Measurements from ENCODE around the gene COQ5.
A peak's percentile ranks its signal among the peaks of the same experiment; 100 is the strongest.

Gene COQ5

DNA sequence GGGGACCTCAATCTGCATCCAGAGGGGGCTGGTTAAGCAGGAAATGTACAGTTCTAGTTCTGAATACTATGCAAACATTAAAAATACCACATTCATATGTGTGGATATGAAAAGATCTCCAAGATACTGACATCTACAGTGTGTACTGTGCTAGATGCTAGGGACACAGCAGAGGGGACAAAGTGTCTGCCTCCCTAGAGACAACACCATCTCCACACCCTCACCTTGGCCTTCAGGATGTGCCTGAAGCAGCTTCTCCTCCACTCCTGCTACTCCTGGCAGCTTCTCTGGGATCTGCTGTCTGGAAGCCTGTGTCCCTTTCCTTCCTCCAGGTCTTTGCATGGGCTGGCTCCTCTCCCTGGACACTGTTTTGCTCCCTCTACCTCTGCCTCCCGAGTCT lies 48.7 kb downstream of the COQ5 start:
- DNase-seq = no peak

DNA sequence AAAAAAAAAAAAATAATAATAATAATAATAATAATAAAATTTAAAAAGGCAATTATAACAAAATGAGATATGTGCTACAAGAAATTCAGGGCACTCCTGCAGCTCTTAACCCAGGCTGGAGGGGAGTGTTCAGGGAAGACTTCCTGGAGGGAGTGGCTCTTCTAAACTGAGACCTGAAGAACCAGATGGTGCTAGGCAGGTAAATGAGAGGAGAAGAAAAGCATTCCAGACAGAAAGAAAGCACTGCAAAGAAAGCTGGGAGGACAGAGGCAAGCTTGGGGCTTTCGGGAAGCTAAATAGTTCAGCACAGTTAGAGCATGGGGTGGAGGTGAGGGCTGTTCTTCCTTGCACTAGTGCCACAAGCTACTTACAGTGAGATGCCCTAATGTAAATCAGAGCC lies 49.5 kb downstream of the COQ5 start:
- DNase-seq = no peak

DNA sequence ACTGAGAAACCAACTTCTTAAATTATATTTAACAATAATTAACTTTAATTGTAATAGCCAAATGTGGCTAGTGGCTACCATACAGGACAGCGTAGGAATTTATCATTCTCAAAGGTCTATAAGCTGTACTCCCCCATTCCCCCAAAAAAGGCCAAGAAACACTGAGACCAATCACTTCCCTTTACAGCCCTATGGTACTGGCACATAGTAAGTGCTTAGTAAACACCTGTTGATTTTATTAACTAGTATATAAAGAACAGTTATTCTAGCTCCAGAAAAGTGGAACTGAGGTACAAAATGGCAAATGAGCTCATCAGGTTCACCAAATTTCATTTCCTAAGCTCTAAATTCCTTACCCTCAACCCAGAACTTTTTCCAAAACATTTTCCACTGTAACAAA lies 53.3 kb downstream of the COQ5 start:
- DNase-seq = no peak

DNA sequence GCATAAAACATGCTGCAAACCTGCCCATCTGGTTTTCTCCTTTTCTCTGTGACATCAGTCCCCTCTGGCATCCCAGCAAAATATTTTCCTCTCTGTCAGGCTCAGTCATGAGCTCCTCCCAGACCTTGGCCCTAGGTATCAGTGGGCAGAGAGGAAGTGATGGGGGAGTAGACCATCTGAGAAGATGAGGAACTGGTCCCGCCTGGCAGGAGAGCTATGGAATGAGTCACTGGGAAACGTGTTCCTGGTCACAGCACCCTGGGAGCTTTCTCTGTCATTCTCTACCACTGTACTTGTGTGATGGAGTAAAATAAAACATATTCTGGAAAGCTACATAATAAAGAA lies 54.4 kb downstream of the COQ5 start:
- DNase-seq = no peak

DNA sequence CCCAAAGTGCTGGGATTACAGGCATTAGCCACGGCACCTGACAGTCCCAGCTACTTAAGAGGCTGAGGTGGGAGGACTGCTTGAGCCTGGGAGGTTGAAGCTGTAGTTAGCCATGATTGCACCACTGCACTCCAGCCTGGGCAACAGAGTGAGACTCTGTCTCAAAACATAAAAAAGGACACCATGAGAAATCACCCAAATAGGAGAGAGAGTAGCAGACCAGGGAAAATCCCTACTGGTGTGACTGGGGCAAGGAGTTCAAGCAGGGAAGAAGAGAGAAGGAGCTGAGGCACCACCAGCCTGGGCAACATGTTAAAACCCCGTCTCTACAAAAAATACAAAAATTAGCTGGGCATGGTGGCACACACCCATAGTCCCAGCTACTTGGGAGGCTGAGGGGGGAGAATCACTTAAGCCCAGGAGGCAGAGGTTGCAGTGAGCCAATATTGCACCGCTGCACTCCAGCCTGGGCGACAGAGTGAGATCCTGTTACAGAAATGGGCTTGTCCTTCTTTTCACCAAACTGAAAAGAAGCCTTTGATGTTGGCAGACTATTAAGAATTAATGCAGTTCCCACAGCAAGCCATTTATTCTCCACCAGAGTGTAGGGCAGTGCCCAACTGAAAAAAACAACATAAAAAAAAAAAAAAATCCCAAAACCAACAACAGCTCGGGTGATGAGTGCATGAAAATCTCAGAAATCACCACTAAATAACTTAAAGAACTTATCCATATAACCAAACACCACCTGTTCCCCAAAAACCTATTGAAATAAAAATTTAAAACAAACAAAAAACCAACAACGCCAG lies 54.9 kb downstream of the COQ5 start:
- no peak for DNase-seq

DNA sequence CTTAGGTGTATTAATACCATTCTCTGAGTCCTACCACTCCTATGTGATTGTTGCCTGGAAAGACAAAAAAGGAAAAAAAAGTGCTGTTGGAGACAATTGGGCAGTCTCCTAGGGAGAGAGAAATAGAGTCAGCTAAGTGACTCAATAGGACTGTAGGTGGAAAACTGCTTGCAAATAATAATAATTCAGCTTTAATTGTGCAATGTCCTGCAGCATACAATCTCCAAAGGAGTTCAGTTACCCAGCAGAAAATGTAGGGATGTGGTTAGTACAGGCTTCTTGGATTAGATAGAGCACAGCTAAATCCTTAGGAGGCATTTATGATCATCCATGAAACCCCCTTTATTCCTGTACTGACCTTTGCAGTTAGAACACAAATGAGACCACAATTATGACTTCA lies 56.4 kb downstream of the COQ5 start:
- DNase-seq = no peak

DNA sequence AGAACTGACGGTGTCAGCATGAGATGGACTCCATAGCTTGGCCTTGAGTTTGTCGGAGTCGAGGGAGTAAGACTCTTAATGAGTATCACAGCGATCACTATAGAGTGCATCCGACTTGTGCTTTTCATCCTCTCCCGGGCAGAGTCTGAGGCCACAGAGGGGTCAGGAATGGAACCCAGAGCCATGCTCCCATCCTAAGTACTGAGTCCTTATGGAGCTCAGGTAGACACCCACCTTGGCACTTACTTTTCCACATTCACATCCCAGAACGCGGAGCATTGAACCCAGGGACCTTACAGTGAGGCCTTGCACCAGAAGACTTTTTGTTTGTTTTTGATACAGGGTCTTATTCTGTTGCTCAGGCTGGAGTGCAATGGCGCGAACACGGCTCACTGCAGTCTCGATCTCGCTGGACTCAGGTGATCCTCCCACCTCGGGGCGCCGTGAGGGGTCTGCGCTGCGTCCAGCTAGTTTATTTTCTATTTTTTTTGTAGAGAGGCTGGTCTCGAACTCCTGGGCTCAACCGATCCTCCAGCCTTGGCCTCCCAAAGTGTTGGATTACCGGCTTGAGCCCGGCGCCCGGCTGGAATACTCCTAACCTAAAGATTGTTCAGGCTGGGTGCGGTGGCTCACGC lies 58.7 kb downstream of the COQ5 start:
- peak; percentile 29 for DNase-seq

DNA sequence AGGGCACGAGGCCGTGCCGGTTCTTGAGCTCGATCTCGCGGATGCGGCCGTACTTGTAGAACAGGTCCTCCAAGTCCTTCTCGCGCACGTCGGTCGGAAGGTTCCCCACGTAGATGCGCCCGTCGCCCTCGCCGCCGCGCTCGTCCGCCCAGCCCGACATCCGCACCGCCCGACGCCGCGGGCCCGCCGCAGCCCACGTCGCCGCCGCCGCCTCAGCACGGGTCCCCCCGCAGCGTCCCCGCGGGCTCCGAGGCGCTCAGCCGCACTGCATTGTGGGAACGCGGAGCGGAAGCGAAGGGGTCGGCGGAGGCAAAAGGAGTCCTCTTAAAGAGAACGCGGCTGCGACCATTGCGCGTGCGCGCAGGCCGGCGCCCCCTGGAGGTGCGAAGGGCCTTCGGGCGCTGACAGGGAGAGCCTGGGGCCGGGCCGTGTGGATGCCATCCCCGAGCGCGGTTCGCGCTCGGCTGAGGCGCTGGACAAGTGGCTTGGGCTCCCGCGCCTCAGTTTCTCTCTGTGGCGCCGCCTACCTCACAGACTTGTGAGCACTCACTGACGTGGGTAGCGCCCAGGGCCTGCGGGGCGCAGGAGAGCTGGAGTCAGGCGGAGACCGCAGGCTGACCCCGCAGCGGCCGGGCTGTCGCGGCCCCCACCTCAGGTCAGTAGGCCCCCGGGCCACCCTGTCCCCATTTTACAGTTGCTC lies 59.4 kb downstream of the COQ5 start, which contains the start of gene SRSF9:
TSS of gene SRSF9 (minus strand) at position 299 of the 700 bp plus-strand sequence. CDS start at position 160, 139 bp downstream.
- DNase-seq = peak; percentile 97

DNA sequence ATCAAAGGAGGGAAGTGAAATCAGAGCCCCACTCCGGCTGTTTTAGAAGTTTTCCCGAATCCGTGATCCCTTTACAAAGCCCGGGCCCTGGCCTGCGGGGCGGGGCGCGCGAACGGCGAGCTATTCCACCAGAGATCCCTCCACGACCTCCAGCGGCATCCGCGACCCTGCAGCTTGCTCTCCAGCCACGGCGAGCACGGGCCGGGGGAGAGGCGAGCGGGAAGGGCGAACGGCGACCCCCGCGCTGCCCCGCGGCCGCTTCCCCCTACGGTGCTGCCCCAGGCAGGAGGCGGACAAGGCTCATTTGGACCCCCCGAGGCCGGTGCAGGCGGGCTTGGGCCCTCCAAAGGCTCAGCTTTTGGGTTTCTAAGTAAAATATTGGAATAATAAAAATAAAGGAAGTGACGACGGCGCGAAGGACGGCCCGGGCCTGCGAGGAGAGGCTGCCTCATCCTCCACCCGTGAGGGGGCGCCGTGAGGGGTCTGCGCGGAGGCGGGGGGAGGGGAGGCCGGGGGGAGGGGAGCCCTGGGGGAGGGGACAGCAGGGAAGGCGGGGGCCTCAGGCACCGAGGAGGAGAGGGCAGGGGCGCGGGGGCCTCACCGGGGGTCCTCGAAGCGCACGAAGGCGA lies 60.0 kb downstream of the COQ5 start:
- DNase-seq = peak; percentile 60

DNA sequence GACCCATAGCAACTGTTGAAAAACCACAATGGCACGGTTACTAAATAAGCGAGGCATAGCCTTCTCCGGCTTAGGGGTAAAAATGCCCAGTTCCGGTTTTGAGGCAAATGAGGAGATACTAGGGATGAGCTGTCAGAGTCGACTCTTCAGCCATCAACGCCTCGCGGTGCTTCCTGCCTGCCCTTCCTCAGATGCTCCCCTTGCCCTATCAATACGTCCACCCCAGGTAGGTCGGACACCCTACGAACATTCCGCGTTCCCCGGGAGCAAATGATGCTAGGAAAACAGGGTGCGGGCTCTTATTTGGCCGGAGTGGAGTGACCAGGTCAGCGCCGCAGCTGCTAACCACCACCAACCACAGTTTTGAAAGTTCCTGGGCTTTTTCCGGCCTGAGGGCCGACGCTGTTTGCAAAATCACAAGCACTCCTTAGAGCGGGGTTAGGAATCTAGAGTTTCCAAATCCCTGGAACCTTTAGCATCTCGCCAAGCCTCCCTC lies 60.6 kb downstream of the COQ5 start:
- peak; percentile 26 for DNase-seq

DNA sequence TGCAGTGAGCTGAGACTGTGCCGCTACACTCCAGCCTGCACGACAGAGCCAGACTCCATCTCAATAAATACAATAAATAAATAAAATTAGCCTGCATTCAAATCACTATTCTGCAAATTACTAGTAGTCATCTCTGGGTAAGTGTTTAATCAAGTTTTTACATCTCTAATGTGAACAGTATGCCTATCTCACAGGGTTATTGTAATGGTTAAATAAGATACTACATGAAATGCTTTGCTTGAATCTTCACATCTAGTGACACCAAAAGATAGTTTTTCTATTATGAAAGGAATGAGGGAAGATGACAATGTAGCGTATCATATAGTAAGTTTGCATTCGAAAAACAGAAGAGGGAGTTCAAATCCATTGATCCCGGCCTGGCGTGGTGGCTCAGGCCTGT lies 61.5 kb downstream of the COQ5 start:
- DNase-seq = no peak

DNA sequence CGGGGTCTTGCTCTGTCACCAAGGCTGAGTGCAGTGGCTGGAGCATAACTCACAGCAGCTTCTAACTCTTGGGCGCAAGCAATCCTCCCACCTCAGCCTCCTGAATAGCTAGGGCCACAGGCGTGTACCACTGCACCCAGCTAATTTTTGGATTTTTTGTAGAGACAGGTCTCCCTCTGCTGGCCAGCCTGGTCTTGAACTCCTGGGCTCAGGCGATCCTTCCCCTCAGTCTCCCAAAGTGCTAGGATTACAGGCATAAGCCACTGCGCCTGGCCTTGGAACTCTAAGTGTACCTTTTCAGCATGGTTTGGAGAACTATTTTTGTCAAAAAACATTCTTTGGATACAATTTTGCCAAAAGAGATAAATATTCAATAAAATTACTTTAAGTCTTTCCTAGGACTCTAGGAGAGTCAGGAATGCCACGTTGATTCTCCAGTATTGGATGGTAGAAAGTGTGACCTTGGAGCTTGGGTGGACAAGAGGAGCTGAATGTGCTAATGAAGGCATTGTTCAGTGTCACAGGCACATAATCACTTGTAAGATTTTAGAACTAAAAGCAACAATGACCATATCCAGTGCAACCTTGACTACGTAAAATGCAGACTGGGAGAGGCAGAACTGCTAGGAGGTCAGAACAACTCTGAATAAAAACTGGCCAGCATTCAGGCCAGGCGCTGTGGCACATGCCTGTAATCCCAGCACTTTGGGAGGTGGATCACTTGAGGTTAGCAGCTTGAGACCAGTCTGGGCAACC lies 62.2 kb downstream of the COQ5 start:
- peak; percentile 64 for DNase-seq

DNA sequence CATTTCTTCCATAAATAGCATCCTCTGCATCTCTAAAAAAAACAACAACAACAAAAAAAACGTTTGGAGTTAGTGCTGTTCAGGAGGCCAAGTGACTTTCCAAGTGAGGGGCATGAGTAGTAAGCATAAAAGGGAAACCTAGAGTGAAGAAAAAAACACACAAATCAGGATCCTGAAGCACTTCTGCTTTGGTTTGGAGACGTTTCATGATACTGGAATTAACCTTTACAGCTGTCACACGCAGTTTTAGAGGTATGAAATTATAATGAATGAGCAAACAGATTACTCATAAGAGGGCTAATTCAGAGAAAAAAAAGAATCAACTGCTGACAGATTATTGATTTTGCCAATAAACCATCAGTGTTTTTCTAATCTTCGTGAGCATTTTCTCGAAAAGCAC lies 63.2 kb downstream of the COQ5 start:
- DNase-seq = no peak

DNA sequence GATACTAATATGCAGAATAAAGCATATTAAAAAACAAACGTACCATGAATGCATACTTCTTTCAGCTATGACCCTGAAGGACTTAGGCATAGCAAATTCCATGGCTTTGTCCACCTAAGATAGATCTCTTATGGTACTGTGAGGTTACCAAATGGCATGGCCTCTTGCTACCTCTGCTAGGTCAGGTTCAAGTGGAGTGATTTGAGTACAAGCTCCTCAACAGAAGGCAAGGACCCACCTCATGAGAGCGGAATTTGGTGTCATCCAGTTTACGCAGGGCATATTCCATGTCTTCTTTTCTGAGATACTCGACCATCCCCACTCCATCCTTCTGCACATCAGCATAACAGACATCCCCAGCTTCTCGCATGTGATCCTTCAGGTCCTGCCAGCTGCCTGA lies 65.2 kb downstream of the COQ5 start:
- DNase-seq = no peak

DNA sequence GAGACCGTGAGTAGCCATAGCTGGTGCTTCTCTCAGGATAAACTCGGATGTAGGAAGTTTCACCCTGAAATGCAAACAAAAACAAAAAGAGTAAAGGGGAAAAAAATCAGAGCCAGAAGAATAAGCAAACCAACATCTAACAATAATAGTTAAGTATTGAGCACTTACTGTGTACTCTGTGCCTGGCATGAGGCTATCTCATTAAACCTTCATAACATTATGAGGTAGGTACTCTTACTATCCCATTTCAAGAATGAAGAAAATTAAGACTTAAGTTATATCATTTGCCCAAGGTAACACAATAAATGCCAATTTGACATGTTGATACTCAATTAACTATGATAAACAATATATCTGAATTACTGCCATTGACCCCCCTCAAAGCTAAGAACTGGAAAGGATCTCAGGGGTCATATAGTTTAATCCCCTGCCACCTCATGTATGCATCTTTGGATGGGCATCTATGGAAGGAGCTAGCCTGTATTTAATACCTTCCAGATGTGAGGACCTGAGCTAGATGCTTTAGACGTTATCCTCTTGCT lies 66.8 kb downstream of the COQ5 start:
- no peak for DNase-seq

DNA sequence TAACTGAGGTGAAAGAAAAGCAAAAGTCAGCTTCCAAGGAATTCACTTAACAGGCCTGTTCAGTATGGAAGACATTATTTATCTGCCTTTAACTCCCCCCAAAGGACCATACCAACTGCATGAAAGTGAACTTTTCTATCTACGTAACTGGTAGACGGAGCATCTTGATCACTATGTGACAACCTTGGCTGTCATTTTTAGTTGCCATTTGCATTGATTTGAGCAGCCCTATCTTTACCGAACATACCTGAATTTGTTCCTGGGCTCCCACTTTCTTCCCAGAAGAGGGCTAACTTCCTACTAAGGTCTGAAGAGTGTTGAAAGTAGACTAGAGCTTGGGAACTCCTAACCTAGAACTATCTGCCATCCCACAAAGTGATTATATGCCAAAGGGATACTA lies 68.8 kb downstream of the COQ5 start:
- DNase-seq = no peak

DNA sequence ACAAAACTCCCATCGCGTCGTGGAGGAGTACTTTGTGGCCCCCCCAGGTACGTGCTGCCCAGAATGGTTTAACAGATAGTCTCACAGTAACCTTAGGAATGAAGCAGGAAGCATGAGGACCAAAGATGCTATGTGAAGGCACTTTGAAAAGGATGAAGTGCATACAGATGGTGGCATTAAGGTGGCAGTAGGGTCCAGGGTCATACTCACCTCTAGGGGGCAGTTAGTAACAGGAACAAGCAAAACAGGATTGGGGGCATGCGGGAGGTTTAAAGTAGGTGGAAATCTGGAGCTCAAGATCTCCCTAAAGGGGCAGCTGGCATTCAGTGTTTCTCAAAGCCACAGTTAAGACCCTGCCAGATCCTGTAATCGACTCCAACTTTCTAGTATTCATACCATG lies 71.8 kb downstream of the COQ5 start:
- peak; percentile 30 for DNase-seq

DNA sequence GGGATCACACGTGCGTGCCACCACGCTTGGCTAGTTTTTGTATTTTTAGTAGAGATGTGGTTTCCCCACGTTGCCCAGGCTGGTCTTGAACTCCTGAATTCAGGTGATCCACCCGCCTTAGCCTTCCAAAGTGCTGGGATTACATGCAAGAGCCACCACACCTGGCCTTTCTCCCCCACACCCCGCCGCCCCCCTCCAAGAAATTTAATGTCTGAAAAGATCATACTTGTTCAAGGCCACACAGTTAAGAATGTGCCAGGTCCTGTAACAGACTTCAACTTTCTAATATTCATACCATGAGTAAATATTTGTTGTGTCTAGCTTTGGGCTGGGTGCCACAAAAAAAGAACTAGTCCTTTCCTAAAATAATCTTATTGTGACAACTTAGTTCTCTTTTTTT lies 73.7 kb downstream of the COQ5 start:
- DNase-seq = no peak

DNA sequence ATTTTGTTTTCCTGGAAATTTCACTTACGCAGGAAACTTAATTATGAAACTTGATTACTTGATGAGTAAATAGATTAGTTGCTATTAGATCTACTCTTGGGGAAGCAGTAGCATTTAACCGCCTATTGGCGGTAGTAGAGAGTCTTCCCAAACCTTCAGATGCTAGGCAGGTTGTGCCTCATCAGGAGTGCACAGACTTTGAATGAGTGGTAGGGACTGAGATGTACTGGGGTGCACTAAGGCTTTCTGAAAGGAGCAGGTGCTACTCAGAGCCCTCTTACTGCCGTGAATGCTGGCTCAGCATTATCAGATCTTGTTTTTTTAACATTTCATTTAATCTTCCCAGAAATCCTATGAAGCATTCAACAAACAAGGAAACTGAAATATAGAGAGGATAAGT lies 75.0 kb downstream of the COQ5 start:
- peak; percentile 63 for DNase-seq

All from CD4-positive, alpha-beta T cell treated with Interleukin-10 for 1 hour (primary cell).